ENCODE measurements around the gene GPR160. TPM values are rescaled to one million over a fixed set of nuclear protein-coding genes. Genes with fewer than 3 reads are reported as not detected.

GPR160 gene
- total RNA-seq, 1 experiment from 2014 or later, result 53.8 TPM

GRCh38 chr3:170128259-170128976 lies 90.6 kb downstream of the GPR160 start:
- Mint-ChIP-seq H3K27me3 (ENCODE audit: unreplicated experiment) (no peaks in the 10 kb centered on the region), H3K27ac (ENCODE audit: unreplicated experiment) (peak overlapping the region; percentile 6), H3K4me3 (ENCODE audit: low read depth, unreplicated experiment) (no peak overlapping the region), H3K4me1 (ENCODE audit: low read depth, unreplicated experiment) (peaks cover 10% of the 10 kb centered on the region), H3K9me3 (ENCODE audit: low read depth, unreplicated experiment) (no peaks in the 10 kb centered on the region), H3K36me3 (ENCODE audit: insufficient read depth, unreplicated experiment) (peaks cover 30% of the 10 kb centered on the region)
- no peak for DNase-seq
- CTCF ChIA-PET, result interaction anchor here (1.2 kb wide), 1 partner anchor 9 kb away, joined by 4 read pairs; no protein-coding TSS in a partner anchor
- no peak for TF ChIP-seq CTCF (IDR thresholded peaks at IDR 0.05; ENCODE audit: unreplicated experiment)
- no TSS peak for BruUV-seq (replicated peaks)
- intact Hi-C loops (cut with micrococcal nuclease; ENCODE audit: unreplicated experiment), result no loop called here

GRCh38 chr3:170128977-170129431 lies 91.2 kb downstream of the GPR160 start:
- DNase-seq, result no peak
- BruUV-seq (replicated peaks), result TSS peak; percentile 50
- no peak for TF ChIP-seq CTCF (IDR thresholded peaks at IDR 0.05; ENCODE audit: unreplicated experiment)
- H3K27ac Mint-ChIP-seq (ENCODE audit: unreplicated experiment), result peak overlapping the region; percentile 6
- peaks cover 35% of the 10 kb centered on the region for H3K36me3 Mint-ChIP-seq (ENCODE audit: insufficient read depth, unreplicated experiment)
- CTCF ChIA-PET, result interaction anchor here (0.5 to 1.2 kb wide), 2 partner anchors 10 to 17 kb away, joined by 3 to 4 read pairs; no protein-coding TSS in a partner anchor
- no peak overlapping the region for H3K4me3 Mint-ChIP-seq (ENCODE audit: low read depth, unreplicated experiment)
- intact Hi-C loops (cut with micrococcal nuclease; ENCODE audit: unreplicated experiment), result no loop called here
- H3K27me3 Mint-ChIP-seq (ENCODE audit: unreplicated experiment), result no peaks in the 10 kb centered on the region
- no peaks in the 10 kb centered on the region for H3K9me3 Mint-ChIP-seq (ENCODE audit: low read depth, unreplicated experiment)
- peaks cover 10% of the 10 kb centered on the region for H3K4me1 Mint-ChIP-seq (ENCODE audit: low read depth, unreplicated experiment)

- Mint-ChIP-seq H3K27me3 (ENCODE audit: unreplicated experiment) (no peaks in the 10 kb centered on the region), H3K4me1 (ENCODE audit: low read depth, unreplicated experiment) (peaks cover 10% of the 10 kb centered on the region), H3K27ac (ENCODE audit: unreplicated experiment) (no peak overlapping the region), H3K9me3 (ENCODE audit: low read depth, unreplicated experiment) (no peaks in the 10 kb centered on the region), H3K4me3 (ENCODE audit: low read depth, unreplicated experiment) (no peak overlapping the region), H3K36me3 (ENCODE audit: insufficient read depth, unreplicated experiment) (peaks cover 46% of the 10 kb centered on the region)
- no peak for DNase-seq
- no peak for TF ChIP-seq CTCF (IDR thresholded peaks at IDR 0.05; ENCODE audit: unreplicated experiment)
- BruUV-seq (replicated peaks), result no TSS peak
- intact Hi-C loops (cut with micrococcal nuclease; ENCODE audit: unreplicated experiment), result no loop called here
- CTCF ChIA-PET, result no interaction called here
These were observed 92.7 kb downstream of the GPR160 start for GRCh38 chr3:170130532-170130931.

GRCh38 chr3:170132335-170132734 lies 94.5 kb downstream of the GPR160 start:
- no peak for DNase-seq
- H3K27ac Mint-ChIP-seq (ENCODE audit: unreplicated experiment), result no peak overlapping the region
- H3K9me3 Mint-ChIP-seq (ENCODE audit: low read depth, unreplicated experiment), result no peaks in the 10 kb centered on the region
- H3K4me3 Mint-ChIP-seq (ENCODE audit: low read depth, unreplicated experiment), result no peak overlapping the region
- peaks cover 10% of the 10 kb centered on the region for H3K4me1 Mint-ChIP-seq (ENCODE audit: low read depth, unreplicated experiment)
- BruUV-seq (replicated peaks), result no TSS peak
- CTCF ChIA-PET, result no interaction called here
- H3K36me3 Mint-ChIP-seq (ENCODE audit: insufficient read depth, unreplicated experiment), result peaks cover 40% of the 10 kb centered on the region
- intact Hi-C loops (cut with micrococcal nuclease; ENCODE audit: unreplicated experiment), result no loop called here
- TF ChIP-seq CTCF (IDR thresholded peaks at IDR 0.05; ENCODE audit: unreplicated experiment), result no peak
- H3K27me3 Mint-ChIP-seq (ENCODE audit: unreplicated experiment), result no peaks in the 10 kb centered on the region

Other genes starting within 250 kb of the GPR160 start
- gene LRRIQ4, start 225.1 kb upstream of the GPR160 start, total RNA-seq (2022), result 0.27 TPM in 1 of 2 replicates, not detected in the other
- not detected in 2 replicates for gene LRRC34, start 225.1 kb upstream of the GPR160 start, total RNA-seq (2022)
- 2.8 and 3.3 TPM in 2 replicates for gene LRRC31, start 168.1 kb upstream of the GPR160 start, total RNA-seq (2022)
- gene SAMD7, start 126.4 kb upstream of the GPR160 start, total RNA-seq (2022), result not detected in 2 replicates
- 143 and 148 TPM in 2 replicates for gene SEC62, start 71.2 kb upstream of the GPR160 start, total RNA-seq (2022)
- gene PHC3, start 143.7 kb downstream of the GPR160 start, total RNA-seq (2022), result 113 and 118 TPM in 2 replicates
- gene PRKCI, start 184.4 kb downstream of the GPR160 start, total RNA-seq (2022), result 79.5 and 85.6 TPM in 2 replicates

Measured in Calu3 (cell line).